G401 (cell line): ENCODE data around the gene PIANP. TPM values are rescaled to one million over a fixed set of nuclear protein-coding genes. Genes with fewer than 3 reads are reported as not detected.
"Not testable (repeated sequence)": the region's sequence is repeated elsewhere in the genome, so short reads cannot be mapped to it uniquely, and the experiment has no call there.

Experiments used
- DNase-seq: peaks from one replicate; pipeline ENCODE4 v3.0.0-alpha.2; 2015; ENCODE audit warnings: low spot score
- in situ Hi-C: cut with HindIII; loops from 2 replicates; pipeline ENCODE4 v1.10.0; 2016; ENCODE audit warnings: low sequenced_read_pairs, mixed read lengths
- total RNA-seq: library from RNA; depleted of rRNA; stranded (reverse); fragments of >200 nt; shearing (Covaris generic); gene quantifications from 2 replicates; pipeline ENCODE4 v1.2.3, GENCODE V29; 2014; rRNA removed

PIANP gene, protein sequence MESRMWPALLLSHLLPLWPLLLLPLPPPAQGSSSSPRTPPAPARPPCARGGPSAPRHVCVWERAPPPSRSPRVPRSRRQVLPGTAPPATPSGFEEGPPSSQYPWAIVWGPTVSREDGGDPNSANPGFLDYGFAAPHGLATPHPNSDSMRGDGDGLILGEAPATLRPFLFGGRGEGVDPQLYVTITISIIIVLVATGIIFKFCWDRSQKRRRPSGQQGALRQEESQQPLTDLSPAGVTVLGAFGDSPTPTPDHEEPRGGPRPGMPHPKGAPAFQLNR
- total RNA-seq: 0.44 and 4.4 TPM in 2 replicates

DNA sequence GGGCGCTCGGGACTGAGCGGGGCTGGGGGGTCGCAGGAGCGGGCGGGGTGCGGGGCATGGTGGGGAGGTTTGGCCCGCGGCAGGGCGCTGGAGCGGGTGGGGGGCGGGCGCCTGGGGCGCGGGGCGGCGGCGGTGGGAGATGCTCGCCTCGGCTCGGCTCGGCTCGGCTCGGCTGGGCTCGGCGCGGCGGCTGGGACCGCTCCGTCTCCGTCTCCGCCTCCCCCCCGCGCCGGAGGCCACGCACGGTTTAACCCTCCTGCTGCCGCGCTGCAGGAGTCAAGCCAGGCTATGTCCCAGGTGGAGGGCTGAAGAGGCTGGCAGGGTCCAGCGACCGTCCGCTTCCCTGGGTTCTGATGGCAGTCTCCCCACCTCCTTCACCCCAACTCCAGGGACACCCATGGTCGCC, at the start of gene PIANP:
TSS of gene PIANP (minus strand) at position 170 of the 406 bp plus-strand sequence. CDS start 2,754 bp downstream, outside the sequence.
- in situ Hi-C loops: no loop called here
- DNase-seq: peak; percentile 73

DNA sequence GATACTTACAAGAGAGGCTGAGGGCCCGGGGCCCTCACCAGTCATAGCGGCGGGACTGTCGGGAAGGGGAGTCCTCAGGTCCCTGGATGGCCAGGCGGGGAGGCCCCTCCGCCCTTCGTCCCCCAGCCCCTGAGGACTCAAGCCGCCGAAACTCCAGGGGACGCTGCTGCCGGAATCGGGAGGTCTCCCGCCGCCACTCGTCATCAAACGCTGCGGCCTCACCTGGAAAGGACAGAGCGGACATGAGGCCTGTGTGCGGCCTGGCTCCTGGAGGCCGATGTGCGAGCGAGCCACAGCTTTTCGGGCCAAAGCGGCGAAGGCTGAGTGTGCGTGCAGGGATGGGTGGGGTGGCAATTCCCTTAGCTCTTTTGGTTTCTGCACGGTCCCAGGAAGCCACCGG, 48.1 kb upstream of the PIANP start:
- in situ Hi-C loops: no loop called here
- DNase-seq: no peak

DNA sequence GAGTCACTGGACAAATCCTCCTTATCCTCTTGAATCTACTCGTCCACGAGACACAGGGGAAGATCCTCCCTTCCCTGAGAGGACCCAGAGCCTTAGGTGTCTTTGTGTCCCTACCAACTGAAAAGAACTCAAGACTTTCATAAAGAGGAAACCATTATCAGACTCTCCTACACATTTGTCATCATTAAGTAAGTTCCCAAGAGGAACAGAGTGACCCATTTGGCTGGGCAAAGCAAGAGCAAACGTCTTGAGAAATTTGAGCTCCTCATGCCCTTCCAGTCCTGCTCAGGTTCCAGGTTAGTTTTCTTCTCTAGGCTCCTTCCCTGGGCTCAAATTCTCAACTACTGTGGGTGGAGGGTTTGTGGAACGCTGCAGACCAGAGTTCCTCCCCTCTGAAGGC, 46.6 kb upstream of the PIANP start:
- in situ Hi-C loops: no loop called here
- DNase-seq: no peak

DNA sequence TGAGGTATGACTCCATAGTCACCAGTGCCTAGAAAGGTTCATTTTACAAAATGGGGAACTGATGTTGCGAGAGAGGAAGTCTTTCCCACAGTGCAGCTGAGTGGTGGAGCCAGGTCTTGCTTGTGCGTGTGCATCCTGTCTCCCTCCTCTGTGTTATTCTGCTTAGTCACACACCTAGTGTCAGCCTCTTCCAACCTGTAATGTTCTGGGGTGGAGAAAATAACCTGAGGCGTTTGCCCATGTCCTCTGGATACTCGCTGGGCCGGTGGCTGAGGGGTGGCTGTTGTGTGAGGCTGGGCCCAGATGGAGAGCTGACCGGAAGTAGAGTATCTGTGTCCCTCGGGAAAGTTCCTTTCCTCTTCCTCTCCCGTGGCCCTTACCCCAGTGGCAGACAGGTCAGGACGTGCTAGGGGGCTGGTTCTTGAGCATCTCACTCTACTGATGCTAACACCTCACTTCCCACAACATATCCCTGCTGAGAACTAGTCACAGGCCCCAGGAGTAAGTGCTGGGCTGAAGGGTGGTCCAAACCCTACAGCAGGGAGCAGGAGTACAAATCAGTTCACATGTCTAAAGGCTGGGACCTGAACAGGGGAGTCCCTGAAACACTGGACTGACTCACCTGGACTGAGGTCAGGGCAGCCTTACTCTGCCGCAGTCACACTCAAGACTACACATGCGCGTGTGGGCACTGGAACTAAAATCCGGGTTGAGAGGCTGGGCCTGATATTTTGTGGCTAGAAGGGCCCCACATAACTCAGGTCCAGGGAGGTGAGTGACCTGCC, 45.3 kb upstream of the PIANP start:
- no peak for DNase-seq
- in situ Hi-C loops: no loop called here

DNA sequence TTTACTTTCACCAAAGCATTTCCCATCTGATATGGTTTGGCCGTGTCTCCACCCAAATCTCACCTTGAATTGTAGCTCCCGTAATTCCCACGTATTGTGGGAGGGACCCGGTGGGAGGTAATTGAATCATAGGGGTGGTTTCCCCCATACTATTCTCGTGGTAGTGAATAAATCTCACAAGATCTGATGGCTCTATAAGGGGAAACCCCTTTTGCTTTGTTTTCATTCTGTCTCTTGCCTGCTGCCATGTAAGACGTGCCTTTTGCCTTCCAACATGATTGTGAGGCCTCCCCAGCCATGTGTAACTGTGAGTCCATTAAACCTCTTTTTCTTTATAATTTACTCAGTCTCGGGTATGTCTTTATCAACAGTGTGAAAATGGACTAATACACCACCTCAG, 42.7 kb upstream of the PIANP start:
- DNase-seq, in situ Hi-C loops: not testable (repeated sequence)

DNA sequence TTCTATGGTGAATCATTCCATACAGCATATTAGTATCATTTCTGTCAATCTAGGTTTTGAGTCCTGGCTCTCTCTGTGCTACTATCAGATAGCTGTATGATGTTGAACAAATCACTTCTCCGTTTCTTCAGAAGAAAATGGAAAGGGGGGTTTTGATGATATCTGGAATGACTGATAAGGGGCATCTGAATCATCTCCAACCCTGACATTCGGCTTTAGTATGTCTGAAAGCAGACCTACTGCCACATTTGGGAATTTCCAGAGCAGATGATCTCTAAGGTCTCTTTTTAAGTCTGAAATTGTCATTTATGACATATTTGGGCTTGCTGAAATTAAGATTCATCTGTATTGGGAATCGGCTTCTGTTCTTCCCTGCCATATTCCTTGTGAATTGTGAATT, 42.2 kb upstream of the PIANP start:
- no peak for DNase-seq
- in situ Hi-C loops: no loop called here

DNA sequence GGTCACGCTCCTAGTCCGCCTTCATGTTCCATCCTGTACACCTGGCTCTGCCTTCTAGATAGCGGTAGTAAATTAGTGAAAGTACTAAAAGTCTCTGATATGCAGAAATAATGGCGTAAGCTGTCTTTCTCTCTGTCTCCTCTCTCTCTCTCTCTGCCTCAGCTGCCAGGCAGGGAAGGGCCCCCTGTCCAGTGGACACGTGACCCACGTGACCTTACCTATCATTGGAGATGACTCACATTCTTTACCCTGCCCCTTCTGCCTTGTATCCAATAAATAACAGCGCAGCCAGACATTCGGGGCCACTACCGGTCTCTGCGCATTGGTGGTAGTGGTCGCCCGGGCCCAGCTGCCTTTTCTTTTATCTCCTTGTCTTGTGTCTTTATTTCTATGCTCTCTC, 41.5 kb upstream of the PIANP start:
- in situ Hi-C loops, DNase-seq: not testable (repeated sequence)

DNA sequence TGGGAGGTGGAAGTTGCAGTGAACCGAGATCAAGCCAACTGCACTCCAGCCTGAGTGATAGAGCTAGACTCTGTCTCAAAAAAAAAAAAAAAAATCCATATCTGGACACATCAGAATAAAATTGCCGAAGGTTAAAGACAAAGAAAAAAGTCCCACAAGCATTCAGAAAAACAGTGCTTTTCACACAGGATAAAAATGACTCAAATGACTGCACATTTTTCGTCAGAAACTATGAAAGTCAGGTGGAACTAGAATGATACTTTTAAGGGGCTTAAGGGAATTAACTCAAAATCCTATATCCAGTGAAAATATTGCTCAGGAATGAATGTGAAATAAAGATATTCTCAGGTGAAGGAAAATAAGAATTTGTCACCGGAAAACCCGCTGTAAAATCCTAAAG, 36.1 kb upstream of the PIANP start:
- in situ Hi-C loops: no loop called here
- DNase-seq: no peak

DNA sequence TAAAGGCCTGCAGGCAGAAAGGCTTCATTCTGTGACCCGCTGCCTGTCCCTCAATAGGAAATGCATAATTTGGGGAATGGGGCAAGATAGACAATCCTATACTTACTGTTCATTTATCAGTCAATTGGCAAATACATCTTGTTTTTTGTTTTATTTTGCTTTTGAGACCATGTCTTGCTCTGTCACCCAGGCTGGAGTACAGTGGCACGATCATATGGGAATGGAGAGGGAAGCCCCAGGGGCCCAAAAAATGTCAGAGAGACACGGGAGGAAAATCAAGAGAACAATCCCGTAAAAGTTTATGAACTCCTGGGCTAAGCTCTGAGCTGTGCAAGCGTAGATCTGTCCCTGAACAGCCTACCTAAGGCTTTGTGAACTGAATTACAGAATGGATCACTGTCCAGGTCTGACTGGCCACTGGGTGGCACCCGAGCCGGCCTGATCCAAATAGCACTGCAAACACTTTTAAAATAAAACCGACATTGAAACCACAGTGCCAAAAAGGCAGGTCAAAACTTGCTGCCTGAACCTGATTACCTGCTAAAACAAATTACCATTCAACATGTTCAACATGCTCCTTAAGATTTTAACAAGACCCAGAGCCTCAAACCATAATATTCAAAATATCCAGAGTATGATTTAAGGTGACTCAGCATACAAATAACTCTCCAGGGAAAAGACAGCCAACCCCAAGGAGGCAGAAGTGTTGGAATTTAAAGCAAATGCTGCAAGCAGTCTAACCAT, 35.0 kb upstream of the PIANP start:
- in situ Hi-C loops: no loop called here
- DNase-seq: peak; percentile 89

DNA sequence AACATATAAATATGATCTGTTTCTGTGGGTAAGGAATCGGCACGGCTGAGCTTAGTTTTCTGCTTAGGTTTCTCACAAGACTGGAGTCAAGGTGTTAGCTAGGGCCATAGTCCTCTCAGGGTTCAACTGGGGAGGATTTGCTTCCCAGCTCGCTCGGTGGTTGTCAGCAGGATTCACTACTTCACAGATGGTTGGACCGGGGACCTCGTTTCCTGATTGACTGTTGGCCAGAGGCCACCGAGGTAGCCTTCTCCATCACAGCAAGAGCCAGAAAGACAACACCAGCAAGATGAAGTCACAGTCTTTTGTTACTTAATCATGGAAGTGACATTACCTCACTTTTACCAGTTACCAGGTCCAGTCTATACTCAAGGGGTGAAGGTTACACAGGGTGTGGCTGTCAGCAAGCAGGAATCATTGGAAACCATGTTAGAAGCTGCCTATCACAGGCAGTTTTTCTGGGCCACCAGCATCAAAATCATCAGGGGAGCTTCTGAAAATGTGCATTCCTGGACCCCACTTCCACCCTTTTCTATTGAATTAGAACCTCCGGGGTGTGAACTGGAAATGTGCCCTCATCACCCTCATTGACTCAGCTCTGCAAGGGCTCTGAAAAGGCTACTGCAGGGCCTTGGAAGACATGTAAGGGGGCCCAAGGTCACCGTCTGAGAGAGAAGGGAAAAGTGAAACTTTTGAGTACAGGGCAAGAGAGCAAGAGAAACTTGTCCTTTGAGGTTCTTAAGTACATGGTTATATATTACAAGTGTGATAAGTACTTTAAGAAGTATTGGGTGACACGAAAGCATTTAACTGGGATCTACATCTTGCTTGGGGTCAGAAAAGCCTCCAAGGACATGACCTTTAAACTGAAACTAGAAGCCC, 34.1 kb upstream of the PIANP start:
- in situ Hi-C loops: no loop called here
- peak; percentile 87 for DNase-seq

DNA sequence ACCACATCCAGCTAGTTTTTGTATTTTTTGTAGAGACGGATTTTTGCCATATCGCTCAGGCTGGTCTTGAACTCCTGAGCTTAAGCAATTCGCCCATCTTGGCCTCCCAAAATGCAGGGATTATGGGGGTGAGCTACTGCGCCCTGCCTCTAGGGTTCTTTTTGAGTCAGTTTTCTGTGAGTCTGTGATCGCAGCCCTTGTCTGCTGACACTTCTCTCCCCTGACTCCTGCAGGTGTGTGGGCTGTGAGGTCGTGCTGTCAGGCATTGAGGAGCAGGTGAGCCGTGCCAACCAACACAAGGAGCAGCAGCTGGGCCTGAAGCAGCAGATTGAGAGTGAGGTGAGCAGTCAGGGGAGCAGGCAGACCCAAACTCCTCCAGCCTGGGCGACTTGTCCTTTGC, 29.6 kb upstream of the PIANP start:
- DNase-seq: no peak
- in situ Hi-C loops: no loop called here

DNA sequence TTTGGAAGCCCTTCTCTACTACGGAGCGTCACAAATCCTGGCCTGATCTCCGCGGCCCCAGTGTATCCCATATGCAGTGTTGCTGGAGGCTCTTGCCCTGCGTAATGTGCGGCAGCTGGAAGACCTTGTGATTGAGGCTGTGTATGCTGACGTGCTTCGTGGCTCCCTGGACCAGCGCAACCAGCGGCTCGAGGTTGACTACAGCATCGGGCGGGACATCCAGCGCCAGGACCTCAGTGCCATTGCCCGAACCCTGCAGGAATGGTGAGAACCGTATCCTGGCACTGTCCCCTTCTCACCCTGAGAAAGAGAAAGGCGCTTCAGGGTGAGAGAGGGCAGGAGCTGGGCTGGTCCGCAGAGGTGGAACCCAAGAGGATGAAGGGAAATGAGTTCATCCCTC, 28.6 kb upstream of the PIANP start:
- in situ Hi-C loops: no loop called here
- DNase-seq: no peak

DNA sequence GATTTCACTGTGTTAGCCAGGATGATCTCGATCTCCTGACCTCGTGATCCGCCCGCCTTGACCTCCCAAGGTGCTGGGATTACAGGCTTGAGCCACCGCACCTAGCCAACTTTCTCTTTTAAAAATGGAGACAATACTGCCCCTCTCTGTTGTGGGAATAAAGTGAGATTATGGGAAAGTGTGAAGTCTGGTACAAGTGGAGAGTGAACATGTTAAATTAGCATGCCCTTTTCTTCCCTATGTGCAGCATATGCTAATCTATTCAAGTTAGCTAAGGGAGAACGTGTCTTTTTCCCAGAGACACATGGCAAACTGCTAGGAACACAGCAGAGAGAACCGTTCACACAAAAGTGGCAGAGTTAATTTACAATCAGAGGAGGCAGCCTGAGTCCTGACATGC, 24.7 kb upstream of the PIANP start:
- in situ Hi-C loops: no loop called here
- no peak for DNase-seq

DNA sequence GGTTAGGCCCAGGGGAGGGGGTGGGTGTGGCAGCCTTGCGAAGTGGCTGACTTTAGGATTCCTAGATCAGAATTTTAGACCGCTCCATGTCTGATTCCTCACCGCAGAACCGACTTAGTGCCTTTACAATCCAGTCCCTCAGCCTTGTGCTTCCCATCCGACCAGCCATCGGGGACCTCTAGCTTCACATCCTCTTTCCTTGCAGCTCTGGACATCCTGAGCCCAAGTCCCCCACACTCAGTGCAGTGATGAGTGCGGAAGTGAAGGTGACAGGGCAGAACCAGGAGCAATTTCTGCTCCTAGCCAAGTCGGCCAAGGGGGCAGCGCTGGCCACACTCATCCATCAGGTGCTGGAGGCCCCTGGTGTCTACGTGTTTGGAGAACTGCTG, 23.8 kb upstream of the PIANP start:
- DNase-seq: no peak
- in situ Hi-C loops: no loop called here

DNA sequence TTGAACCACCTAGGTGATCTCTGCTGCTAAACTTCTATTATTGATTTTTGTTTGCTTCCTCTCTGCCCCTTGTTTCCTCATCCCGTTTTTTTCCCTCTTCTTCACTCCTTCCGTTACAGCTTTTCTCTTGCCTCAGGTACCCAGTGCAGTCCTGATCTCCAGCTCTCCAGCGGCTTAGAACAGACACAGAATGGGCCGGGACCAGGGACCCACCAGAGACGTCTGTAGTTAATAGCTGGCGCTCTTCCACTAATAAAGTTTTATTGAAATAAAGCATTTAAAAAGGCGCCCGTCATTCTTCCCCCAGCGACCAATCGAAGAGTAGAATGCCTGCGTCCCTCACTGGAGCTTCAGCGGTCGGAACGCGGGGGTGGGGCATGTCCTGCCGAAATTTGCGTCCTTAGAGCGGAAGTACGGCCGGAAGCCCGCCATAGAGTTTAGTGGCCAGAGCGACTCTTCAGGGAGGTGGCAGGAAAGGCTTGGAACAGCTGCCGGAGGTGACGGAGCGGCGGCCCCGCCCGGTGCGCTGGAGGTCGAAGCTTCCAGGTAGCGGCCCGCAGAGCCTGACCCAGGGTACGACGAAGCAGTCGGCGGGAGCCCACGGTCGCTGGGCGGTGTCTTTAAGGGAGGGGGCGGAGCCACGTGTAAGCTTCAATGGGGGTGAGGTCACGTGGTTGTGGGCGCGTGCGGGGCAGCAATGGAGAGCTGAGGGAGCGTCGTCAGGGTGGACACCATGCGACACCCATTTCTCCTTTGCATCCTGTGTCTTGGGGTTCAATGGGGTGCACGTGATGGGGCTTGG, 23.2 kb upstream of the PIANP start, which contains the start of gene COPS7A:
TSS of gene COPS7A (plus strand) at position 440 of the 802 bp plus-strand sequence. CDS start 611 bp downstream, outside the sequence.
- DNase-seq: peak; percentile 100
- in situ Hi-C loops: no loop called here

DNA sequence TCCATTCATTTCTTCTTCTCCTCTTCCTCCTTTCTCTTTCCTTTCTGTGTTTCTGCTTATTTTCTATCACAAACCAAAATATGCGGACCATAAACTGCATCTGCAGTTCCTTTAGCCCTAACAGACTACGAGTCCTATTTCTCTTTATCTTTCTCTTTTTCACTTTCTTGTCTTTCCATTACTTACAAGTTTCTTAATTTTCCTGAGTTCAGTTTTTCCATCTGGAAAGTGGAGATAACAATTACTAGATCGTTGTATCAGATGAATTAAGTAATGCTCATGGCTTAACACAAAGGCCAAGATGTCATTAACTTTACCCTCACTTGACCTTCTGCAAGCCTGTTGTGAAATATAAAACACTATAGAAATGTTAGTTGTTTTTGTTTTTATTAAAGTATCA, 22.2 kb upstream of the PIANP start:
- in situ Hi-C loops: no loop called here
- no peak for DNase-seq

DNA sequence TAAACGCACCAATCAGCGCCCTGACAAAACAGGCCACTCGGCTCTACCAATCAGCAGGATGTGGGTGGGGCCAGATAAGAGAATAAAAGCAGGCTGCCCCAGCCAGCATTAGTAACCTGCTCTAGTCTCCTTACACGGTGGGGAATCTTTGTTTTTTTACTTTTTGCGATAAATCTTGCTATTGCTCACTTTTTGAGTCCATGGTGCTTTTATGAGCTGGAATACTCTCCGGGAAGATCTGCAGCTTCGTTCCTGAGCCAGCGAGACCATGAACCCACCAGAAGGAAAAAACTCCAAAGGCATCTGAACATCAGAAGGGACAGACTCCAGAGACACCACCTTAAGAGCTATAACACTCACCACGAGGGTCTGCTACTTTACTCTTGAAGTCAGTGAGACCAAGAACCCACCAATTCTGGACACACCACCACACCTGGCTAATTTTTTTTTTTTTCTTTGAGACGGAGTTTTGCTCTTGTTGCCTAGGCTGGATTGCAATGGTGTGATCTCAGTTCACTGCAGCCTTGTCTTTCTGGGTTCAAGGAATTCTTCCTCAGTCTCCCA, 16.3 kb upstream of the PIANP start:
- DNase-seq: no peak
- in situ Hi-C loops: no loop called here
